ENCODE results near the gene RAB3IL1.

The RAB3IL1 gene

DNA sequence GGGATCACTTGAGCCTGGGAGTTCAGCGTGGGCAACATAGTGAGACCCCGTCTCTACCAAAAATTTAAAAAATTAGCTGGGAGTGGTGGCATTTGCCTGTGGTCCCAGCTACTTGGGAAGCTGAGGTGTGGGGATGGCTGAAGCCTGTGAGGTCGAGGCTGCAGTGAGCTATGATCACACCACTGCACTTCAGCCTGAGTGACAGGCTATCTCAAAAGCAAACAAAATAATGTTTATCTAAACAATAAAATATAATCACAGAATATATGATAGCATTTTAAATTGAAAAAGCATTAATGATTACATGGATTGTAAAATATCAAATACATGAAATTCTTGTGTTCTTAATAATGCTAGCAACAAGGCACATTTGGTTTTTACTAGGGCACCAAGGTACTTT lies 35.5 kb upstream of the RAB3IL1 start:
- no peak for DNase-seq (ENCODE audit: low read depth, low spot score)

DNA sequence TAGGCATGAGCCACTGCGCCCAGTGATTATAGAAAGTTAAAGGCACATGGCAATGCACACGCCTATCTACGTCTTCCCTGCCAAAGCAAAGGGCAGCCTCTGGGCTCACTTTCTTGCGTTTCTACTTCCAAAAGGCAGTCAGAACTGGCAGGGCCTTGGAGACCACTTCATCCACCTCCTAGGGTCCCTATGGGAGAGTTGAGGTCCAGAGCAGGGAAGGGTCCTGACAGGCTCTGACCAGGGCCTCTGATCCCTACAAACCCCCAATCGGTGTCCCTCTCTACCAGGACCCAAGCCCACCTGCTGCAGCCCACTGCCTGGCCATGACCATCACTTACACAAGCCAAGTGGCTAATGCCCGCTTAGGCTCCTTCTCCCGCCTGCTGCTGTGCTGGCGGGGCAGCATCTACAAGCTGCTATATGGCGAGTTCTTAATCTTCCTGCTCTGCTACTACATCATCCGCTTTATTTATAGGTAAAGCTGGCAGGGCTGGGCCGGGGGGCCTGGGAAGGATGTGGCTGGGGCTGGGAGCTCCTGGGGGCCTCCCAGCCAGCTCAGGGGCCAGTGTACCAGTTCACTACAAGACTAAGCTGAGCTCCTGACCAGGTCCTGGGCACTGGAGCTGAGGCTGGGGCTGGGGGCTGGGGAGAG lies 34.2 kb upstream of the RAB3IL1 start:
- no peak for DNase-seq (ENCODE audit: low read depth, low spot score)

- no peak for DNase-seq (ENCODE audit: low read depth, low spot score)
These were observed 32.7 kb upstream of the RAB3IL1 start, which contains the start of gene BEST1 for GRCh38 chr11:61950035-61950547. BEST1 (plus strand) TSS chr11:61950351; CDS start chr11:61951807, 1,456 bp downstream.

GRCh38 chr11:61949169-61950034 lies 32.0 kb upstream of the RAB3IL1 start:
- DNase-seq (ENCODE audit: low read depth, low spot score), result peak; percentile 72

DNA sequence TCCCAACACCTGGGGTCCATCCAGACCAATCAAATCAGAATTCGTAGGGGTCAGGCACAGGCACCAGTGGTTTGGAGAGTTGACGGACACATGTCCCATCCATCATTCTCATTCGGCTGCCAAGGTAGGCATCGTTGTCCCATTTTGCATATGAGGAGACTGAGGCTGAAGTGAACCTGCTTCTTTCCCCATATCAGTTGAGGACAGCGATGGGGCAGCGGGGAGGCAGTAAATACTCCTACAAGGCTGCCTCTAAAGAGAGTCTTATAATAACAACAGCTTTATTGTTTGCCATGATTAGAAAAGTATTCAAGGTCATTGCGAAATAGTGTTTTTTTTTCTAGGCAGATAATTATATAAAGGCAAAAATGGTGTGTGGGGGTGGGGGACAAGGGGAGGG lies 31.1 kb upstream of the RAB3IL1 start:
- no peak for DNase-seq (ENCODE audit: low read depth, low spot score)

GRCh38 chr11:61947486-61948210 lies 30.3 kb upstream of the RAB3IL1 start:
- peak; percentile 89 for DNase-seq (ENCODE audit: low read depth, low spot score)

- DNase-seq (ENCODE audit: low read depth, low spot score), result no peak
These were observed 29.5 kb upstream of the RAB3IL1 start for GRCh38 chr11:61946894-61947293.

- no peak for DNase-seq (ENCODE audit: low read depth, low spot score)
These were observed 27.8 kb upstream of the RAB3IL1 start for GRCh38 chr11:61945191-61945590.

- no peak for DNase-seq (ENCODE audit: low read depth, low spot score)
These were observed 23.1 kb upstream of the RAB3IL1 start for GRCh38 chr11:61940466-61940865.

- DNase-seq (ENCODE audit: low read depth, low spot score), result no peak
These were observed 18.5 kb upstream of the RAB3IL1 start for GRCh38 chr11:61935861-61936260.

GRCh38 chr11:61930933-61931332 lies 13.6 kb upstream of the RAB3IL1 start:
- DNase-seq (ENCODE audit: low read depth, low spot score), result no peak

DNA sequence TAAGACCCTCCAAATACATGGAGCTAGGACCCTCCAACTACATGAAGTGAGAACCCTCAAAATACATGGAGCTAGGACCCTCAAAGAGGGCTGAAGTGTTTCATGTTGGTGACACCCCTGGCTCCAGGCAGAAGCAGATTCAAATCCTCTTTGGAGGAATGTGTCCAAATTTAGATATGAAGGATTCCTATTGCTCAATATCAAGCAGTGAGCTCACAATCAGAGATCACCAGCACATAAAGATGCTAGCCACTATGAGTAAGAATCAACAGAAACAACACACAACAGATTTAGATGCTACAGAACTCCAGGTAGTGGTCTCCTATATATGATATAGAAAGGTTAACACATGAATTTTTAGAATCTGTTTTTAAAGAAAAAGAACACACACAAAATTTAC lies 11.2 kb upstream of the RAB3IL1 start:
- no peak for DNase-seq (ENCODE audit: low read depth, low spot score)

GRCh38 chr11:61927501-61927900 lies 10.1 kb upstream of the RAB3IL1 start:
- DNase-seq (ENCODE audit: low read depth, low spot score), result no peak

- DNase-seq (ENCODE audit: low read depth, low spot score), result no peak
These were observed 8.9 kb upstream of the RAB3IL1 start for GRCh38 chr11:61926235-61926634.

GRCh38 chr11:61925736-61926135 lies 8.4 kb upstream of the RAB3IL1 start:
- no peak for DNase-seq (ENCODE audit: low read depth, low spot score)

GRCh38 chr11:61924064-61924455 lies 6.7 kb upstream of the RAB3IL1 start:
- no peak for DNase-seq (ENCODE audit: low read depth, low spot score)

- peak; percentile 90 for DNase-seq (ENCODE audit: low read depth, low spot score)
These were observed 6.0 kb upstream of the RAB3IL1 start for GRCh38 chr11:61923166-61924063.

- DNase-seq (ENCODE audit: low read depth, low spot score), result no peak
These were observed 5.2 kb upstream of the RAB3IL1 start for GRCh38 chr11:61922539-61922938.

- no peak for DNase-seq (ENCODE audit: low read depth, low spot score)
These were observed 4.1 kb upstream of the RAB3IL1 start for GRCh38 chr11:61921446-61921845.

- no peak for DNase-seq (ENCODE audit: low read depth, low spot score)
These were observed 2.6 kb upstream of the RAB3IL1 start for GRCh38 chr11:61919705-61920631.
